Neuronal stem cell (in vitro differentiated cells): ENCODE results near the gene ZNF24. TPM values are rescaled to one million over a fixed set of nuclear protein-coding genes. Genes with fewer than 3 reads are reported as not detected.
A peak's percentile ranks its signal among the peaks of the same experiment; 100 is the strongest.

Experiments
- DNase-seq: peaks from one replicate; pipeline ENCODE4 v3.0.0-alpha.2; 2013; ENCODE audit warnings: low spot score
- H2AFZ ChIP-seq: one replicate; pipeline ENCODE4 v1.6.1; 2013; ENCODE audit warnings: mild to moderate bottlenecking, low read length, inconsistent platforms
- H2AK5ac ChIP-seq: 2 replicates; pipeline ENCODE4 v1.6.1; 2013; ENCODE audit warnings: low read depth, mild to moderate bottlenecking, inconsistent platforms, low read length, moderate library complexity, mixed read lengths
- H2BK120ac ChIP-seq: 2 replicates; pipeline ENCODE4 v1.6.1; 2013; ENCODE audit warnings: low read depth, mild to moderate bottlenecking, inconsistent platforms, low read length, moderate library complexity, mixed read lengths
- H2BK12ac ChIP-seq: one replicate; pipeline ENCODE4 v1.6.1; 2013; ENCODE audit warnings: low read length, inconsistent platforms
- H2BK15ac ChIP-seq: 2 replicates; pipeline ENCODE4 v1.6.1; 2013; ENCODE audit warnings: mild to moderate bottlenecking, low read length, inconsistent platforms, mixed read lengths
- H2BK5ac ChIP-seq: one replicate; pipeline ENCODE4 v1.6.1; 2013; ENCODE audit warnings: inconsistent platforms, mild to moderate bottlenecking, low read length, moderate library complexity
- H3K14ac ChIP-seq: one replicate; pipeline ENCODE4 v1.6.1; 2013; ENCODE audit warnings: low read length, inconsistent platforms
- H3K18ac ChIP-seq: 2 replicates; pipeline ENCODE4 v1.6.1; 2013; ENCODE audit warnings: low read length, inconsistent platforms
- H3K23ac ChIP-seq: 2 replicates; pipeline ENCODE4 v1.6.1; 2013; ENCODE audit warnings: low read depth, mild to moderate bottlenecking, mixed read lengths, low read length, inconsistent platforms; ENCODE audit not compliant: poor library complexity
- H3K27ac ChIP-seq: replicated peaks from 3 replicates; pipeline ENCODE4 v1.5.1; 2013; ENCODE audit warnings: low read length, inconsistent platforms
- H3K27me3 ChIP-seq, 3 experiments: 2 replicates each; pipeline ENCODE4 v1.6.1; 2013; ENCODE audit warnings: low read length in 3 of 3, mild to moderate bottlenecking in 2 of 3, inconsistent platforms in 1 of 3, low read depth in 1 of 3, mixed read lengths in 1 of 3, moderate library complexity in 1 of 3; ENCODE audit not compliant: control insufficient read depth in 3 of 3, insufficient read depth in 3 of 3
- H3K36me3 ChIP-seq, 2 donors: replicated peaks in 1 of 2; 2 replicates each; pipeline ENCODE4 v1.6.1; 2013; ENCODE audit warnings: low read length in 2 of 2; ENCODE audit not compliant: control insufficient read depth in 2 of 2, insufficient read depth in 2 of 2
- H3K4ac ChIP-seq: 2 replicates; pipeline ENCODE4 v1.6.1; 2013; ENCODE audit warnings: inconsistent platforms, mild to moderate bottlenecking, low read length, moderate library complexity
- H3K4me1 ChIP-seq, 2 donors: 1 replicate in 1 of 2; 2 replicates in 1 of 2; pipeline ENCODE4 v1.6.1; 2013; ENCODE audit warnings: low read length in 2 of 2, low read depth in 1 of 2; ENCODE audit not compliant: control insufficient read depth in 2 of 2, insufficient read depth in 1 of 2
- H3K4me2 ChIP-seq: one replicate; pipeline ENCODE4 v1.6.1; 2013; ENCODE audit warnings: mild to moderate bottlenecking, low read length, inconsistent platforms; ENCODE audit not compliant: insufficient read depth, poor library complexity, severe bottlenecking
- H3K4me3 ChIP-seq, 2 donors: 2 replicates each; pipeline ENCODE4 v1.5.1; 2013; ENCODE audit warnings: low read length in 2 of 2, mild to moderate bottlenecking in 2 of 2, inconsistent platforms in 1 of 2, moderate library complexity in 1 of 2
- H3K79me1 ChIP-seq: one replicate; pipeline ENCODE4 v1.6.1; 2013; ENCODE audit warnings: low read depth, mild to moderate bottlenecking, inconsistent platforms, low read length, moderate library complexity
- H3K9ac ChIP-seq: one replicate; pipeline ENCODE4 v1.6.1; 2013; ENCODE audit warnings: mild to moderate bottlenecking, low read depth, low read length, inconsistent platforms; ENCODE audit not compliant: poor library complexity
- H3K9me3 ChIP-seq, 2 donors: replicated peaks in 1 of 2; 2 replicates each; pipeline versions ENCODE3 to v1.6.1; 2013; ENCODE audit warnings: low read length in 2 of 2, mild to moderate bottlenecking in 2 of 2, inconsistent platforms in 1 of 2, low read depth in 1 of 2, mixed read lengths in 1 of 2, moderate library complexity in 1 of 2; ENCODE audit not compliant: control insufficient read depth in 2 of 2, insufficient read depth in 1 of 2
- H4K8ac ChIP-seq: one replicate; pipeline ENCODE4 v1.6.1; 2013; ENCODE audit warnings: low read depth, mild to moderate bottlenecking, inconsistent platforms, low read length, moderate library complexity
- H4K91ac ChIP-seq: one replicate; pipeline ENCODE4 v1.6.1; 2013; ENCODE audit warnings: low read length, low read depth, mild to moderate bottlenecking, inconsistent platforms; ENCODE audit not compliant: poor library complexity
- WGBS, 2 donors: extraction: QIAGEN DNeasy Blood & Tissue Kit; methylation state at CpG; one replicate each; pipeline ENCODE4 v1.1.7; 2013; ENCODE audit warnings: missing lambda C conversion rate in 2 of 2, mixed read lengths in 1 of 2; ENCODE audit not compliant: insufficient read length in 2 of 2, insufficient replicate concordance in 1 of 2; ENCODE audit errors: extremely low coverage in 2 of 2; 5-methylcytosine and 5-hydroxymethylcytosine counted together
- polyA plus RNA-seq, 2 experiments: library from polyadenylated mRNA; stranded (reverse); fragments of 200-250 nt; gene quantifications; one replicate each; pipeline ENCODE4 v1.2.3, GENCODE V29; 2013

Gene ZNF24
- 34.3 TPM for polyA plus RNA-seq (2013, experiment 1 of 2)
- polyA plus RNA-seq (2013, experiment 2 of 2) = 35.7 TPM

DNA sequence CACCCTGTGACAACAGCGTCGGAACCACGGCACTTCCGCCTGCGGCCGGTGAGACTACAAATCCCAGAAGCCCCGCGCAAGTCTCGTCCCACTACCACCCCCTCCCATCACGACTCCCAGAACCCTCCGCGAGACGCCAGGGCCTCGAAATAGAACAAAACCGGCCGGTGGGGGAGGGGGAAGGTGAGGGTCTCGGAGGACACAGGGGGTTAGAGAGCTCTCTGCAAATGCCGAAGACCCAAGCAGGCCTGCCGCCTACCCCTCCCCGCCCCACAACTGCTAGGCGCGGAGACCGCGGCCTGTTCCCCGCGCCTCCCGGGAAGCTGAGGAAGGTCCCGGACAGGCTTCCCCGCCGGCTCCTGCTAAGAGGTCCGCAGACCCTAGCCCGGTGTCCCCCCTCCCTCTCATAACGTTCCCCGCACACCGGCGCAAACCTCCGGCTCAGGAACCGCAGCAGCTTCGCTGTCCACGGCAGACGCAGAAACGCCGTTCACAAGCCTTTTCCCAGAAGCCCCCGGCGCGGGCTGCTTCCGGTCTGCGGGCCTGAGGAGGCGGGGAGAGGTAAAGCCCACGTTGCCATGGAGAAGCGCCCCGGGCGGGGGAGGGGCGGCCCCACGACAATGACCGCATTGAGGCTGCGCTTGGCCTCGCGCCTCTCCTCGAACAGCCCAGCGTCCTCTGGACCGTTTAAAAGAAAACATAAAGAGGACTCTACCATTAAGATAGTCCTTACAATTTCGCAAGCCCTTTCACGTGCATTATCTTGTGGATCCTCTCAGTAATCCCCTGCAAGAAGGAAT is at the start of gene ZNF24:
Gene ZNF24, minus strand, starts transcription at position 485 of the 800 bp plus-strand sequence. CDS start 3,770 bp downstream, outside the sequence.
- H3K27ac ChIP-seq = peak within 1 kb of the TSS; percentile 91
- H4K91ac ChIP-seq = no peak within 1 kb of the TSS
- no peak within 1 kb of the TSS for H2BK12ac ChIP-seq
- H3K23ac ChIP-seq = peak within 1 kb of the TSS; percentile 66
- peak within 1 kb of the TSS; percentile 33 for H3K14ac ChIP-seq
- peaks cover 12 to 37% of the 10 kb centered on the region in 2 donors for H3K36me3 ChIP-seq
- peaks cover 4 to 16% of the 10 kb centered on the region in 2 donors for H3K4me1 ChIP-seq
- peaks cover 6% of the 10 kb centered on the region for H3K79me1 ChIP-seq
- DNase-seq = peak; percentile 85
- H2BK15ac ChIP-seq = no peak within 1 kb of the TSS
- H3K4me2 ChIP-seq = peak within 1 kb of the TSS; percentile 62
- H4K8ac ChIP-seq = no peak within 1 kb of the TSS
- WGBS, 2 donors = no CpG with 5 or more reads among the region's 64 CpGs
- peak within 1 kb of the TSS; percentile 92 for H2AFZ ChIP-seq
- H2BK120ac ChIP-seq = peak within 1 kb of the TSS; percentile 84
- H3K4me3 ChIP-seq = peak within 1 kb of the TSS; percentile 93 to 97
- peak within 1 kb of the TSS; percentile 88 for H3K9ac ChIP-seq
- peak within 1 kb of the TSS; percentile 36 for H2AK5ac ChIP-seq
- no peaks in the 10 kb centered on the region for H3K9me3 ChIP-seq
- H3K18ac ChIP-seq = peak within 1 kb of the TSS; percentile 100
- no peaks in the 10 kb centered on the region for H3K27me3 ChIP-seq
- H3K4ac ChIP-seq = no peak within 1 kb of the TSS
- H2BK5ac ChIP-seq = peak within 1 kb of the TSS; percentile 98

DNA sequence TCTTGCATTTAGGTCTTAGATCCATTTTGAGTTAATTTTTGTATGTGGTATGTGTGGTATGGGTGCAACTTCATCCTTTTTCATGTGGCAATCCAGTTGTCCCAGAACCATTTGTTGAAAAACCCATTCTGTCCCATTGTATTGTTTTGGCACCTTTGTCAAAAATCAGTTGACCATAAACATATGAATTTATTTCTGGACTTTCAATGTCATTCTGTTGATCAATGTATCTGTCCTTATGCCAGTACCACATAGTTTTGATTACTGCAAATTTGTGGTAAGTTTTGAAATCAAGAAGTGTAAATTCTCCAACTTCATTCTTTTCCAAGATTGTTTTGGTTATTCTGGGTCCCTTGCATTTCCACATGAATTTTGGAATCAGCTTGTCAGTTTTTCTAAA is 49.5 kb upstream of the ZNF24 start:
- Histone ChIP-seq H2BK120ac (no peak overlapping the region), H3K4me1 (no peaks in the 10 kb centered on the region), H3K9ac (no peak overlapping the region), H3K18ac (no peak overlapping the region), H4K8ac (no peak overlapping the region), H2BK12ac (no peak overlapping the region), H3K79me1 (no peaks in the 10 kb centered on the region), H3K4me3 (no peak overlapping the region), H3K36me3 (no peaks in the 10 kb centered on the region), H2BK5ac (no peak overlapping the region), H3K23ac (no peak overlapping the region), H2BK15ac (no peak overlapping the region), H3K27ac (no peak overlapping the region), H4K91ac (no peak overlapping the region), H2AFZ (no peak overlapping the region), H3K27me3 (no peaks in the 10 kb centered on the region), H3K9me3 (no peaks in the 10 kb centered on the region), H3K4ac (no peak overlapping the region), H2AK5ac (no peak overlapping the region), H3K4me2 (no peak overlapping the region), H3K14ac (no peak overlapping the region)
- DNase-seq = no peak

DNA sequence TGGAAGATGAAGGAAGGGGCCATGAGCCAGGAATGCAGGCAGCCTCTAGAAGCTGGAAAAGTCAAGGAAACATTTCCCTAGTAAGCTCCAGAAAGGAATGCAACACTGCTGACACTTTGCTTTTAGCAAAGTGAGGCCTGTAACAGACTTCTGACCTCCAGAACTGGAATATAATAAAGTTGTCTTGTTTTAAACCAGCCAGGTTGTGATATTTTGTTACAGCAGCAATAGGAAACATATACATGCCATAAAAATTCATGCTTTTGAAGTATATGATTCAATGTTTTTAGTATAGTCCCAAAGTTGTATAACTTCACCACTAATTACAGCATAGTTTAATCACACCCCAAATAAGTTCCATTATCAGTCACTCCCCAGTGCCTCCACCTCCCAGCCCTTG is 48.2 kb upstream of the ZNF24 start:
- Histone ChIP-seq H3K18ac (no peak overlapping the region), H3K9me3 (no peaks in the 10 kb centered on the region)

DNA sequence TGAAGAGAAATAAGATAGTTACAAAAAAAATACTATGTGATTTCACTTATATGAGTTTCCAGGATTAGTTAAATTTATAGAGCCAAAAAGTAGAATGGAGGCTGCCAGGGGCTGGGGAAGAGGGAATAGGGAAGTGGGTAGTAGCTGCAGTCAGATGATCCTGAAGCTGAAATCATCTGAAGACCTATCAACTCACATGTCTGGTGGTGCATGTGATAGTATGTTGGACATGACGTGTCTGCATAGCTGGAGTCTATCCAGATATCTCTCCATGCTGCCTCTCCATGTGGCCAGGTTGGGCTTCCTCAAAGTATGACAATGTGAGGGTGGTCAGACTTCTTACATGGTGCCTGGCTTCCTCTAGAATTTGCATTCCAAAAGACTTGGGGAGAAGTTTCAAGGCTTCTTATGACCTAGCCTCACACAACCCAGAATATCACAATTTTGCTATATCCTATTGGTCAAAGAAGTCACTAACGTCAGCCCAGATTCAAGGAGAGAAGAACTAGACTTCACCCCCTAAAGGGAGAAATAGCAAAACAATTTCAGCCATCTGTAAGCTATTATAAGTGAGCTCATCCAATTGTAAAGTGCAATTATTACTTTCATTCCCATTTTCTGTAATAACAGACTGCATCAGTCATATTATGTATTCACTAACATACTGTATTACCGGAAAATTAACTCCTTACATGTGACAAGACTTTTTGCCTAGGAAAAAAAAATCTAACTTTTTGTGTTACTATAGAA is 46.9 kb upstream of the ZNF24 start:
- H3K23ac ChIP-seq = no peak overlapping the region
- no peaks in the 10 kb centered on the region for H3K36me3 ChIP-seq
- no peaks in the 10 kb centered on the region for H3K27me3 ChIP-seq
- no peak for DNase-seq
- peaks cover 0 to 2% of the 10 kb centered on the region in 2 donors for H3K4me1 ChIP-seq
- H3K18ac ChIP-seq = no peak overlapping the region
- WGBS, 2 donors = no CpG with 5 or more reads among the region's 3 CpGs
- no peak overlapping the region for H2BK5ac ChIP-seq
- H4K91ac ChIP-seq = no peak overlapping the region
- no peak overlapping the region for H2AFZ ChIP-seq
- H2BK12ac ChIP-seq = no peak overlapping the region
- H3K9ac ChIP-seq = no peak overlapping the region
- H3K9me3 ChIP-seq = no peaks in the 10 kb centered on the region
- H2BK120ac ChIP-seq = no peak overlapping the region
- no peak overlapping the region for H2AK5ac ChIP-seq
- no peaks in the 10 kb centered on the region for H3K79me1 ChIP-seq
- H2BK15ac ChIP-seq = no peak overlapping the region
- H3K14ac ChIP-seq = no peak overlapping the region
- H3K27ac ChIP-seq = no peak overlapping the region
- H3K4ac ChIP-seq = no peak overlapping the region
- no peak overlapping the region for H4K8ac ChIP-seq
- no peak overlapping the region for H3K4me3 ChIP-seq
- no peak overlapping the region for H3K4me2 ChIP-seq

More for the DNA sequence above, 48.2 kb upstream of the ZNF24 start:
- no peaks in the 10 kb centered on the region for H3K79me1 ChIP-seq
- H2AFZ ChIP-seq = no peak overlapping the region
- H2BK12ac ChIP-seq = no peak overlapping the region
- H2AK5ac ChIP-seq = no peak overlapping the region
- no peak overlapping the region for H4K91ac ChIP-seq
- H3K23ac ChIP-seq = no peak overlapping the region
- no peak overlapping the region for H3K27ac ChIP-seq
- H4K8ac ChIP-seq = no peak overlapping the region
- H3K36me3 ChIP-seq = no peaks in the 10 kb centered on the region
- H3K4ac ChIP-seq = no peak overlapping the region
- no peaks in the 10 kb centered on the region for H3K27me3 ChIP-seq
- H3K4me3 ChIP-seq = no peak overlapping the region
- H2BK120ac ChIP-seq = no peak overlapping the region
- H2BK15ac ChIP-seq = no peak overlapping the region
- no peak overlapping the region for H3K9ac ChIP-seq
- H3K14ac ChIP-seq = no peak overlapping the region
- H3K4me2 ChIP-seq = no peak overlapping the region
- H3K4me1 ChIP-seq = no peaks in the 10 kb centered on the region
- H2BK5ac ChIP-seq = no peak overlapping the region
- DNase-seq = no peak
